NCI-H2107 treated with DMSO at 0.1 percent for 48 hours (cell line): ENCODE data around the gene MYBPHL.
A peak's percentile ranks its signal among the peaks of the same experiment; 100 is the strongest.

Experiments
- DNase-seq: peaks from one replicate; lab custom pipeline; 2025; ENCODE audit not compliant: unreplicated experiment; lab: John Stamatoyannopoulos, UW

MYBPHL gene

DNA sequence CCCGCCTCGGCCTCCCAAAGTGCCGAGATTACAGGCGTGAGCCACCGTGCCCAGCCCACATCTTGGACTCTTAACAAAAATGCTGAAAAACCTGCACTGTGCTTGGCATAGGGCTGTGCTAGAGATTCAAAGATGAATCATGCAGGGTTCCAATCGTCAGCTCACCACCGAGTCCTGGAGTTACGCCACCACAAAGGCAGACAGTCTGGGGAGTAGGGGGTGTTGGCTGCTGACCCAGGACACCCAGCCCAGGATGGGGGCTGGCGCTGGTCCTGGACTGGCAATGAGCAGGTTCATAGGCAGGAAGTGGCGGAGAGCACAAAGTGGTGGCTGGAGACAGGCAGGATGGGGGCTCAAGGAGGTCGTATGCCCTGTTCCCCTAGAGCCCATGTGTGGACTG lies 39.8 kb downstream of the MYBPHL start:
- no peak for DNase-seq

DNA sequence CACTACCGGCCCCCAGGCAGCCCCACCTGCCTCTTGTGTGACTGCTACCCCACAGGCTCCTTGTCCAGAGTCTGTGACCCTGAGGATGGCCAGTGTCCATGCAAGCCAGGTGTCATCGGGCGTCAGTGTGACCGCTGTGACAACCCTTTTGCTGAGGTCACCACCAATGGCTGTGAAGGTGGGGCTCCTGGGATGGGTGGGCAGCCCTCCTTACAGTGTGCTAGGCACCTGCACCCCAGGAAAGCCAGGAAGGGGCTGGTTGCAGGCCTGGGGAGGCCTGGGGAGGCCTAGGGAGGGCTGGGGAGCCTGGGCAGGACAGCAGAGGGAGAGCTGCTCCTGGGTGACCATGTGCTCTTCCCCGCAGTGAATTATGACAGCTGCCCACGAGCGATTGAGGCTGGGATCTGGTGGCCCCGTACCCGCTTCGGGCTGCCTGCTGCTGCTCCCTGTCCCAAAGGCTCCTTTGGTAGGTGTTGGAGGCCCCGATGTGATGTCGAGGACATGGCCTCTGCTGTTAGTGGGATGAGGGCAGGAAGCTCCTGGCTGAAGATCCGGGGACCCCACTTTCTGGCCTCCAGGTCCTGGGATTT lies 41.0 kb downstream of the MYBPHL start:
- DNase-seq: no peak

DNA sequence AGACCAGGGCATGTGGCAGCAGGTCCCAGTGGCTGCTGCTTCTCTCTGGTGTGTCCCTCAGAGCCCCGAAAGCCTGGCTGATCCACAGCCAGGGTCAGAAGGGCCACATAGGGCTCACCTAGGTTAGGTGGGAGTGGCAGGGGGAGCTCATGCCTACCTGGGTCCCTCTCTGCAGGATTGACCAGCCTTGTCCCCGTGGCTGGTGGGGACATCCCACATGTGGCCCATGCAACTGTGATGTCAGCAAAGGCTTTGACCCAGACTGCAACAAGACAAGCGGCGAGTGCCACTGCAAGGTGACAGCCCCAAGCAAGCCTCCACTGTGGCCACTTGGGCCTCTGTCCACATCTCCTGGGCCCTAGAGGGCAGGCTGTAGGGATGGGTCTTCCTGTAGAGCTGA lies 41.8 kb downstream of the MYBPHL start:
- no peak for DNase-seq

DNA sequence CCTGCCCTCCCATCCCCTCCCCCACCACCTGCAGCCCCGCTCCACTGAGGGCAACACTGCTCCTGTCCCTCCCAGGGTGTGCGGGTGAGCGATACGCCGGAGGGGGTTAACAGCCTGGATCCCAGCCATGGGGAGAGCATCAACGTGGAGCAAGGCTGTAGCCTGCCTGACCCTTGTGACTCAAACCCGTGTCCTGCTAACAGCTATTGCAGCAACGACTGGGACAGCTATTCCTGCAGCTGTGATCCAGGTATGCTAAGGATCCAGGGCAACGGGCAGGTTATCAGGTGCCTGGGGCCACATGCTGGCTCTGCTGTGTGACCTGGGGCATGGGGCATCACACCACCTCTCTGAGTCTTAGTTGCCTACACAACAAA lies 42.4 kb downstream of the MYBPHL start:
- DNase-seq: no peak

DNA sequence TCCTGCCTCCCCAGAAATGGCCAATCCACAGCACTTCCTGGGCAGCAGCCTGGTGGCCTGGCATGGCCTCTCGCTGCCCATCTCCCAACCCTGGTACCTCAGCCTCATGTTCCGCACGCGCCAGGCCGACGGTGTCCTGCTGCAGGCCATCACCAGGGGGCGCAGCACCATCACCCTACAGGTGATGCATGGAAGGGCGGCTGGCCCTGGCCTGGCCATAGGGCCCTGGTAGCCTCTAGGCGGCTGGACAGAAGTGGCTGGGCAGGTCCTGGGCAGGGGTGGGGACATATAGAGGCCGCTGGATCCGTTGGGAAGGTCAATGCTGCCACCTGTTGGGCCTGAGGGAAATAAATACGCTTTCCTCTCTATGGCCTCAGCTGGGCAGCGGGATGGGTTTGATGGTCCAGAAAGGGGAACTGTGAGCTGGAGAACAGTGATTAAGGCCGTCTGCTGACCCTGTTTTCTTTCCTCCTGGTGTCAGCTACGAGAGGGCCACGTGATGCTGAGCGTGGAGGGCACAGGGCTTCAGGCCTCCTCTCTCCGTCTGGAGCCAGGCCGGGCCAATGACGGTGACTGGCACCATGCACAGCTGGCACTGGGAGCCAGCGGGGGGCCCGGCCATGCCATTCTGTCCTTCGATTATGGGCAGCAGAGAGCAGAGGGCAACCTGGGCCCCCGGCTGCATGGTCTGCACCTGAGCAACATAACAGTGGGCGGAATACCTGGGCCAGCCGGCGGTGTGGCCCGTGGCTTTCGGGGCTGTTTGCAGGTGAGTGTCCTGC lies 43.0 kb downstream of the MYBPHL start:
- peak; percentile 9 for DNase-seq

GRCh38 chr1:109263234-109263596 lies 43.6 kb downstream of the MYBPHL start:
- no peak for DNase-seq

DNA sequence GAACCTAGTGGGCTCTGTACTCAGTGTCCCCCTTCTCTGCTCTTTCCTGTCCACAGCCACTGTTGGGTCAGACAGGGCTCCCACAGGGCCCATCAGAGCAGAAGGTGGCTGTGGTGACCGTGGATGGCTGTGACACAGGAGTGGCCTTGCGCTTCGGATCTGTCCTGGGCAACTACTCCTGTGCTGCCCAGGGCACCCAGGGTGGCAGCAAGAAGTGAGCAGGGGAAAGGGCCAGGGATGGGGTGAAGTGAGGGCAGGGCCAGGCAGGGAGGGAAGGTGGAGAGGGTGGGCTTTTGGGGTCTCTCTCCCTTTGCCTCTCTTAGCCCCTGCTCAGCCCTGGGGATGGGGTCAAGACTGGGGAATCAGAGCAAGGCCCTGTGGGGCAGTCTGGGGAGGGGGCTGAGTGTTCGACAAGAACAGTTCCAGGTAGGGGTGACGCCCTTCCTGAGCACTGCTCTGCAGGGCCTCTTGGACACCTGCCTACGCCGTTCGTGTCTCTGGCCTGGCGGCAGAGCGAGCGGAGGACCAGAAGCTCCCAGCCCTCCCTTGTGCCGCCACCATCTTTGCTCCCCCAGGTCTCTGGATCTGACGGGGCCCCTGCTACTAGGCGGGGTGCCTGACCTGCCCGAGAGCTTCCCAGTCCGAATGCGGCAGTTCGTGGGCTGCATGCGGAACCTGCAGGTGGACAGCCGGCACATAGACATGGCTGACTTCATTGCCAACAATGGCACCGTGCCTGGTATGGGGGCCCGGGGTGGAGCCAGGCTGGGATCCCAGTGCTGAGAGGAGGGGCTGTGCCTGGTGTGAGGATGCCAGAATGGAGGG lies 44.4 kb downstream of the MYBPHL start:
- no peak for DNase-seq

DNA sequence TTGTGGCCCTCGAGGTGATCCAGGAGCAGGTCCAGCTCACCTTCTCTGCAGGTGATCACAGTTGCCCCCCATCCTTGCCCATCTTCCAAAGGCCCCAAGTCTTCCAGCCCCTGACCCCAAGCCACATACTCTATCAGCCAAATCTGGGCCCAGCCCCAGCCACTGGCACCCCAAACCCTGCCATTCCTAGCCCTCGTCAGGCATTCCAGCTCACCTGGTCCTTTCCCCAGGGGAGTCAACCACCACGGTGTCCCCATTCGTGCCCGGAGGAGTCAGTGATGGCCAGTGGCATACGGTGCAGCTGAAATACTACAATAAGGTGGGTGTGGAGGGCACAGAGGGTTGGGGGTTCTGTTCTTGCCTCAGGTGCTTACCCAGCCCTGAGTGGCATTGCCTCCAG lies 45.2 kb downstream of the MYBPHL start:
- DNase-seq: no peak

- no peak for DNase-seq
Measured at GRCh38 chr1:109261006-109261405, 45.8 kb downstream of the MYBPHL start.

DNA sequence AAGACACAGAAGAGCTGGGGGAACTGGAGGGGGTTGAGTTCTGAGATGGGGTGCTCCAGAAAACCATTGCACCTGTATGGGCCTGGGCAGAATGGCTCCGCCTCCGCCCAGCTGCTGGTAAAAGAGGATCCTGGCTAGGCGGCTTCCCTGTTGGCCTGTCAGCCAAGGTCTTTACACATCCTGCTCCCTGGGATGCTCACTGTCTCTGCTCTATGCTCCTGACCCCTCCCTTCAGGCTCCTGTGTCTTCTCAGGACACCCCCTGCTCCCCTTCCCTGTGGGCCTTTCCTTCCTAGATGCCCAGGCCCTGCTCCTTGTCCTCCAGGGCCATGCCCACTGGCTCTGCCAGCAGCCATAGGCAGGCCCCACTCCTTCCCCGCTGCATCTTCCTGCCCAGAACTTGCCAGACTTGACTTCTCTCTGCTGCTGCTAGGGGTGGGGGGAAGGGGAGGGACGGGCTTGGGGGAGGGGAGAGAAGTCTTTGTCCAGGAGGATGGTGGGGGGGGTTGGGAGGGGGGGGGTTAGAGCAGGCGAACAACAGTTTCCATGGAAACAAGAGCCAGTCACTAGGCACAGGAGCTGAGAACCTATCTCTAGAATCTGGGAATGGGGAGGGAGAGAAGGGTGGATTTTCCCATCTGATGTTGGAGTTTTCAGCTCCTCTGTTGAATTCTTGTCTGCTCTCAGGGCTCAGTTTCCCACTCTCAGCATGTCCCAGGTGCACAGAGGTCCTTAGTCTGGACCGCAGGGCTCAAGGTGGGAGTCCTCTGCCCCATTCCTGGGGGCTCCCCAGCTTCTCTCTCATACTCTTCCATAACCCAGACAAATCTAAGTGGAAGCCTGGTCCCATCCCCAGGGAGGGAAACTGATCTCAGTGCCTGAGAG lies 46.9 kb downstream of the MYBPHL start:
- no peak for DNase-seq

GRCh38 chr1:109258481-109259466 lies 48.0 kb downstream of the MYBPHL start:
- no peak for DNase-seq

DNA sequence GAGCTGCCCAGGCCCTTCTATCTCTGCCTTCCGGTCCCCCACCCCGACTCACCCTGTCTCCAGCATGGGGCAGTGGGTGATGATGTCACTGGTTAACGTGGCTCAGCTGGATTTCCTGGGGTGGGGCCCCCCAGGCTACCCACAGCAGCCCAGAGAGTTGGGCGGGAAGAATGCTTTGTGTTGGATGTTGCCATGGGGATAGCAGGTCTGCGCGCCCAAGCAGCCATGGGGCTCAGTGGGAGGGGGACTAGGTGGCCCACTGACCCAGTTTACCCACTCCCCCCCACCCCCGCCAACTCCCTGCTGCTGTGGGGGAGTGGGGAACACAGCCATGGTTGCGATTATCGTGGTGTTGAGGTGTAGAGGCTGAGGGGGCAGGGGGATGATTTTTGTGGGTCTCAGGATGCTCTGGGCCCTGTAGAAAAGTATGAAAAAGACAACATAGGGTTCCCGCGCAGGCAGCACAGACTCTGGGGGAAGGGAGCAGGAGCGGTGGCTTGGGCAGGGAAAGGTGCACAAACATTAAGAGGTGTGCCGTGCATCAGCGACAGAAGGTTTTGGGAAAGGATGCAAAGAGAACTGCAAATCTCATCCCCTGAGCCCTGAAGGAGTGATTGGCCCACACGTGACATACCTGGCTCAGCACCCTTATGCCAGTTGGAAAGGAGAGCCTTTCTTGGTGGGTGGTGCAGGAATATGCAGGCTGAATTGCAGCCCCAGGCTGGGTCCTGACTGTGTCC lies 49.0 kb downstream of the MYBPHL start:
- no peak for DNase-seq

- no peak for DNase-seq
Measured at GRCh38 chr1:109256971-109257681, 49.7 kb downstream of the MYBPHL start.

DNA sequence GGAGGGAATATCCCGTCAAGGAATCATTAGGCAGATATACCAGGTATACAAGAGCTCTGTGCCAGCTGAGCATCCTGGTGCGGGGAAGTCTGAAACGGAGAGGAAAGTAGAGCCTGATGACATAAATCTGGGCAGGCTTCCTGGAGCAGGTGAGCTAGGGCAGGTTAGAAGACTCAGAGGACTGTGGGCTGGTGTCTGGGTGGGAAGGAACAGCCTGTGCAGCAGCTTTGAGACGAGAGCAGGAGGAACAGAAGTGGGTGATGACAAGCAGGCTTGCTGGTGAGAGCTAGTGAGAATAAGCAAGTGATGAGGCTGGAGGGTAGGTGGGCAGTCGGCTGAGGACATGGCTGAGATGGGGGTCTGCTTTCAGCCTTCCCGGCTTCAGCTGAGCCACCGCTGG lies 50.7 kb downstream of the MYBPHL start:
- DNase-seq: no peak

DNA sequence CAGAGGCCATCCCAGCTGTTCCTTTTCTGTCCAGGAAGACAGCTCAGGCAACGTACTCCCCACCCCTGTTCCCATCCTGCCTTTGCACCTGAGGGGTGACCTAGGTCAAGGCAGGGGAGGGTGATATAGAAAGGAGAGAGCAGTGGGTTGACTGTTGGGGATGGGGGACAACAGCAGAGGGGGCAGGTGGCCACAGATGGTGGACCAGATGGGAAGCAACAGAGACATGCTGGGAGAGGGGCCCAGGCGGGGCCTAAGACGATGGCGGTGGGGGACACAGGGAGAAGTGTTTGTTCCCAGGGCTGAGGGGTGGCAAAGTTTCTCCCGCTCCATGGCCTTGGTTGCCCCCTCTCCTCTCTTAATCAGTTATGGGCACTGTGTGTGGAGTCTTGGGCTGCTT lies 51.1 kb downstream of the MYBPHL start:
- DNase-seq: no peak

GRCh38 chr1:109255097-109255651 lies 51.6 kb downstream of the MYBPHL start:
- DNase-seq: no peak

DNA sequence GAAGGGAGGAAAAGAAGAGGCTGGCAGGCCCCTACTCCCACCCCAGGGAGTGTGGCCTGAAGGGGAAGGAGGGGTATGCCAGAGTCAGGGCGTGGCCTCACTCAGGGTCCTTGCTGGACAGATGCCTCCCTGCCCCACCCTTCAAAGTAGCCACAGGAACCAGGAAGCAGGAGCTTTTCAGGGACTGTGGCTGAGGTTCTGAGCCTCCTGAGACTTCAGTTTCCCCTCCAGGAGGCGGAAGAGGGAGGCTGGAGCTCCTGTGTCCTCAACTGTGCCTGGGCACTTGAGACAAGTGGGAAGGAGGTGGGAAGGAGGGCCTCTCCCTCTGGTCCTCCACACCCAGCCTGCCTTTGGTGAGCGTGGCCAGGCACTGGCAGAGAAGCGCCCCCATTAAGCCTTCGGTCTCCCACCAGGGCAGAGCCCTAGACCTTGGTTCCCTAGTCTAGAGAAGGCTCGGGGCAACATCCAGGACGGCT lies 52.2 kb downstream of the MYBPHL start:
- no peak for DNase-seq
